ENCODE measurements around the gene YDJC. TPM values are rescaled to one million over a fixed set of nuclear protein-coding genes. Genes with fewer than 3 reads are reported as not detected.

The YDJC gene
- total and polyA plus RNA-seq, 9 of the 15 experiments (the other 6 are each of a cell fraction or from before 2014, with no cell fraction given), result 13.5 to 871 (median 164) TPM

DNA sequence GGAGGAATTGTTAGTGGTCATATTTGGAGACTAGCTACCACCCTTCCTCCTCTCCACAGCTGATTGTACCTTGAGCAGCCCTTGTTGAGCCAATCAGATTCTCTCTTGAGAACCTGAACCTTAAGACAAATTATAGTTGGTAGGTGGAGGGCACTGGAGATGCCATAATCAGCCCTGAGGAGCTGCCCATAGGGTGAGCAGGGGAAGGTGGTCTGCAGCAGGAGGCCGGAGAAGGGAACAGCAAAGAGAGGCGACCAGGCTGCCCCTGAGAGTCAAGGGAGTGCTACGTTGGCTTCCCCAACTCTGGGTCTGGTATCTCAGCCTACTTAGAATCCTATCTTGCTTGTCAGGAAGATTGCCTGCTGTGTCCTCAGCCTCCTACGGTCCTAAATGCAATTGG lies 9.5 kb upstream of the YDJC start:
- peaks cover 29% of the 10 kb centered on the region for H3K79me2 ChIP-seq (ENCODE audit: control insufficient read depth, insufficient read depth, low read length)
- in situ Hi-C loops (cut with MboI) (loop anchor here (25.0 kb wide), 1 partner anchor 502 kb away; no protein-coding TSS in a partner anchor), intact Hi-C loops (cut with micrococcal nuclease) (loop anchor here (10.0 kb wide), 1 partner anchor 915 kb away; the partner anchor contains the start of gene PRAME)
- H3K4me3 ChIP-seq, result no peak overlapping the region
- H3K9me1 ChIP-seq (ENCODE audit: control insufficient read depth, insufficient read depth, low read length), result peaks cover 11% of the 10 kb centered on the region
- TF ChIP-seq U2AF1 (optimal IDR thresholded peaks at IDR 0.05; ENCODE audit: low read depth, low read length) (no peak), PHB2 (IDR thresholded peaks at IDR 0.05; ENCODE audit: low read depth) (no peak), ZNF79 (CRISPR knock-in tag; IDR thresholded peaks at IDR 0.05; ENCODE audit: low read depth) (no peak), ETV6 (IDR thresholded peaks at IDR 0.05; ENCODE audit: borderline replicate concordance in 1 of 2, low read depth in 2 of 2, low read length in 1 of 2) (peak in 1 of 2 experiments; percentile 57; a peak in 1 of 4 replicates), ETV6 (CRISPR knock-in tag; IDR thresholded peaks at IDR 0.05; ENCODE audit: borderline replicate concordance) (no peak), SREBF1 (IDR thresholded peaks at IDR 0.05; ENCODE audit: borderline replicate concordance, low read depth, low read length) (peak; percentile 75; the same call in 1 of the 2 replicates)
- TF ChIP-seq, protein P1, sequence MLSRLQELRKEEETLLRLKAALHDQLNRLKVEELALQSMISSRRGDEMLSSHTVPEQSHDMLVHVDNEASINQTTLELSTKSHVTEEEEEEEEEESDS (CRISPR knock-in tag; IDR thresholded peaks at IDR 0.05), result no peak
- H3K27me3 ChIP-seq (ENCODE audit: control insufficient read depth in 2 of 2, insufficient read depth in 2 of 2, low read length in 2 of 2), result no peaks in the 10 kb centered on the region; a peak in 1 of 5 replicates
- ATAC-seq (no peak), DNase-seq (ENCODE audit: extremely low read depth in 1 of 4, low spot score in 3 of 4) (no peak), FAIRE-seq (no peak)
- no peaks in the 10 kb centered on the region for H3K9me3 ChIP-seq (replicated peaks; ENCODE audit: control insufficient read depth, insufficient read depth, low read depth, low read length)
- H3K27ac ChIP-seq (ENCODE audit: extremely low read depth, low read depth, low read length), result no peak overlapping the region
- H4K20me1 ChIP-seq (replicated peaks; ENCODE audit: control insufficient read depth, insufficient read depth, low read length), result peaks cover 13% of the 10 kb centered on the region
- H3K9ac ChIP-seq (ENCODE audit: insufficient read depth in 1 of 2, low read depth in 2 of 2, low read length in 2 of 2), result peak overlapping the region in 1 of 2 experiments; percentile 75; a peak in 2 of 4 replicates
- H3K4me1 ChIP-seq (replicated peaks in 1 of 2; ENCODE audit: control insufficient read depth in 2 of 2, insufficient read depth in 2 of 2, low read length in 2 of 2), result peaks cover 27 to 74% of the 10 kb centered on the region in 2 experiments
- H2AFZ ChIP-seq (ENCODE audit: low read depth, low read length), result peak overlapping the region; percentile 1; the same call in 1 of the 2 replicates
- 47% methylated on average over 4 of the region's 4 CpGs for WGBS (ENCODE audit: insufficient coverage, low coverage, missing lambda C conversion rate)
- peaks cover 13% of the 10 kb centered on the region for H3K36me3 ChIP-seq (ENCODE audit: control insufficient read depth, insufficient read depth, low read length)
- ChIA-PET POLR2A (interaction anchor here (75.5 to 76.8 kb wide), 2 partner anchors 20 to 30 kb away, joined by 4622 read pairs; partner anchors contain the start of genes CCDC116, SDF2L1 and YDJC), CTCF (ENCODE audit: low intra/inter-chr PET ratio) (interaction anchor here (8.8 kb wide), 1 partner anchor 9 kb away, joined by 99 read pairs; the partner anchor contains the start of genes CCDC116 and YDJC)
- H3K4me2 ChIP-seq (ENCODE audit: insufficient read depth, low read length), result no peak overlapping the region
- BruUV-seq (replicated peaks), result no TSS peak

Measured in K562 (cell line).